HFFc6 (cell line): ENCODE measurements around the gene TXN2. TPM values are rescaled to one million over a fixed set of nuclear protein-coding genes. Genes with fewer than 3 reads are reported as not detected.

Source experiments
- DNase-seq: peaks from one replicate; pipeline ENCODE4 v3.0.0-alpha.2; 2018
- H3K27ac Mint-ChIP-seq: 2 replicates; pipeline ENCODE4 v1.8.0; 2020; ENCODE audit warnings: mild to moderate bottlenecking, mixed read lengths
- H3K27me3 Mint-ChIP-seq: 2 replicates; pipeline ENCODE4 v1.8.0; 2021; ENCODE audit warnings: mild to moderate bottlenecking, moderate library complexity, mixed read lengths; ENCODE audit not compliant: insufficient read depth
- H3K36me3 Mint-ChIP-seq: 2 replicates; pipeline ENCODE4 v1.8.0; 2021; ENCODE audit warnings: low read depth, mixed read lengths
- H3K4me1 Mint-ChIP-seq: 2 replicates; pipeline ENCODE4 v1.8.0; 2020; ENCODE audit warnings: low read depth, mixed read lengths
- H3K4me3 Mint-ChIP-seq: 2 replicates; pipeline ENCODE4 v1.8.0; 2020; ENCODE audit warnings: mild to moderate bottlenecking, moderate library complexity, mixed read lengths
- H3K9me3 Mint-ChIP-seq: 2 replicates; pipeline ENCODE4 v1.8.0; 2020; ENCODE audit warnings: mild to moderate bottlenecking, mixed read lengths
- total RNA-seq, 6 experiments: library from RNA; stranded (reverse); fragmentation: NEBNext Ultra II Directional; extraction: Animal tissue kit (Norgen Biotek cat#: 25700); gene quantifications; 2 replicates in 1 of 6; 3 replicates in 5 of 6; pipeline ENCODE4 v1.2.3, GENCODE V29; 2021
- TF ChIP-seq, protein P1 (sequence below): fragments of 200-600 bp; sonication (generic); IDR thresholded peaks from 2 replicates; pipeline ENCODE4 v1.5.0; 2021; ENCODE audit warnings: antibody characterized with exemption, mild to moderate bottlenecking

Gene TXN2
- total RNA-seq, 6 experiments from 2014 or later = 90.3 to 109 (median 96.1) TPM

DNA sequence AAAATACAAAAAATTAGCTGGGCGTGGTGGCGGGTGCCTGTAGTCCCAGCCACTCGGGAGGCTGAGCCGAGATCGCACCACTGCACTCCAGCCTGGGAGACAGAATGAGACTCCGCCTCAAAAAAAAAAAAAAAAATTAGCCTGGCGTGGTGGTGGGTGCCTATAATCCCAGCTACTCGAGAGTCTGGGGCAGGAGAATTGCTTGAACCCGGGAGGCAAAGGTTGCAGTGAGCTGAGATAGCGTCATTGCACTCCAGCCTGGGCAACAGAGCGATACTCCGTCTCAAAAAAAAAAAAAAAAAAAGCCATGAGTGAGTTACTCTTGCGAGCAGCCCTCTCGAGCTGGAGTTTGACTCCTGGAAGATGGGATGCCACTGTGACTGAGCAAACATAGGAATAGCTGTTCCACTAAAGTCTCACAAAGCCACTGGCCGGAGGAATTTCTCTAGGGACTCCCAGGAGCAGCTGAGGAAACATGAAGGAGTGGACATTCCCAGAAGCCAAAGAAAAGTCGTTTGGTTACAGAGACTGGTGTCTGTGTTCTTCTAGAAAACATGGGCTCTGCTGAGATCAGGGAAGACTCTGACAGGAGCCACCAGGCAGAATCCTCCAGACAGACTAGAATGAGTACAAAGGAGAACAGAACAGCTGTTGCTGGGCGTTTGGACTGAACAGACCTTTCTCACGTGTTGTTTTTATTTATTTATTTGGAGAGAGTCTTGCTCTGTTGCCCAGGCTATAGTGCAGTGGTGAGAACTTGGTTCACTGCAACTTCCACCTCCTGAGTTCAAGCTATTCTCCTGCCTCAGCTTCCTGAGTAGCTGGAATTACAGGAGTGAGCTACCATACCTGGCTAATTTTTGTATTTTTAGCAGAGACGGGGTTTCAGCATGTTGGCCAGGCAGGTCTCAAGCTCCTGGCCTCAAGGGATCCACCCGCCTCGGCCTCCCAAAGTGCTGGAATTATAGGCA is 61.2 kb downstream of the TXN2 start:
- H3K27ac Mint-ChIP-seq = peak overlapping the region; percentile 87
- peaks cover 52% of the 10 kb centered on the region for H3K4me1 Mint-ChIP-seq
- TF ChIP-seq, protein P1, sequence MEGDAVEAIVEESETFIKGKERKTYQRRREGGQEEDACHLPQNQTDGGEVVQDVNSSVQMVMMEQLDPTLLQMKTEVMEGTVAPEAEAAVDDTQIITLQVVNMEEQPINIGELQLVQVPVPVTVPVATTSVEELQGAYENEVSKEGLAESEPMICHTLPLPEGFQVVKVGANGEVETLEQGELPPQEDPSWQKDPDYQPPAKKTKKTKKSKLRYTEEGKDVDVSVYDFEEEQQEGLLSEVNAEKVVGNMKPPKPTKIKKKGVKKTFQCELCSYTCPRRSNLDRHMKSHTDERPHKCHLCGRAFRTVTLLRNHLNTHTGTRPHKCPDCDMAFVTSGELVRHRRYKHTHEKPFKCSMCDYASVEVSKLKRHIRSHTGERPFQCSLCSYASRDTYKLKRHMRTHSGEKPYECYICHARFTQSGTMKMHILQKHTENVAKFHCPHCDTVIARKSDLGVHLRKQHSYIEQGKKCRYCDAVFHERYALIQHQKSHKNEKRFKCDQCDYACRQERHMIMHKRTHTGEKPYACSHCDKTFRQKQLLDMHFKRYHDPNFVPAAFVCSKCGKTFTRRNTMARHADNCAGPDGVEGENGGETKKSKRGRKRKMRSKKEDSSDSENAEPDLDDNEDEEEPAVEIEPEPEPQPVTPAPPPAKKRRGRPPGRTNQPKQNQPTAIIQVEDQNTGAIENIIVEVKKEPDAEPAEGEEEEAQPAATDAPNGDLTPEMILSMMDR = no peak
- peak overlapping the region; percentile 80 for H3K4me3 Mint-ChIP-seq
- no peaks in the 10 kb centered on the region for H3K9me3 Mint-ChIP-seq
- no peak for DNase-seq
- no peaks in the 10 kb centered on the region for H3K27me3 Mint-ChIP-seq
- no peaks in the 10 kb centered on the region for H3K36me3 Mint-ChIP-seq

DNA sequence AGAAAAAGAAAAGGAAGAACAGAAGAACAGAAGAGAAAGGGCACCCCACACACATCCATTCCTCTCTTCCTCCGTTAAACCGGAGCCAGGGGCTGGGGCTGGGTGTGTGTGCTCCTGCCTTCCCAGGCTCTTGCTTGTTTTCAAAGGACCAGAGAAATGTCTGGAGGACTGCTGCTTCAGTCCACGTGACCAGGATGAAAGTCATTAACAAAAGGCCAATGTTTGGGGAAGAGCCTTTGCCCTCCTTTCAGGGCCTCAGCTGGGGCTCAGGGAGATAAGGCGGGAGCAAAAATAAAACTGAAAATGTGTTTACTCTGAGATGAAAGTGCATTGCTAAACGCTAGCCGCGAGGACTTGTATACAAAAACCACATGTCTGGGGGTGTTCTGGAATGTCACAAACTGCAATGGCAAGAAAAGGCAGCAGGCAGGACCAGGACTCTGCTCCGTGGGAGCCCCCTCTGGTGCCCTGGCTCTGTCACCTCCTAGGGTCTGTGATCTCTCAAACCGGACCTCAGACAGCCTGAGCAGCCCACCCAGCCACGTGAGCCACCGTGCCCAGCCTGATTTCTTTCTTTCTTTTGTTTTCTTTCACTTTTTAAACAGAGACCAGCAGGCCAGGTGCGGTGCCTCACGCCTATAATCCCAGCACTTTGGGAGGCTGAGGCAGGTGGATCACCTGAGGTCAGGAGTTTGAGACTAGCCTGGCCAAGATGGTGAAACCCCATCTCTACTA is 62.1 kb downstream of the TXN2 start:
- peak overlapping the region; percentile 80 for H3K4me3 Mint-ChIP-seq
- DNase-seq = peak; percentile 52
- peaks cover 44% of the 10 kb centered on the region for H3K4me1 Mint-ChIP-seq
- peak overlapping the region; percentile 87 for H3K27ac Mint-ChIP-seq
- no peaks in the 10 kb centered on the region for H3K27me3 Mint-ChIP-seq
- no peaks in the 10 kb centered on the region for H3K36me3 Mint-ChIP-seq
- H3K9me3 Mint-ChIP-seq = no peaks in the 10 kb centered on the region
- TF ChIP-seq, protein P1 = no peak

DNA sequence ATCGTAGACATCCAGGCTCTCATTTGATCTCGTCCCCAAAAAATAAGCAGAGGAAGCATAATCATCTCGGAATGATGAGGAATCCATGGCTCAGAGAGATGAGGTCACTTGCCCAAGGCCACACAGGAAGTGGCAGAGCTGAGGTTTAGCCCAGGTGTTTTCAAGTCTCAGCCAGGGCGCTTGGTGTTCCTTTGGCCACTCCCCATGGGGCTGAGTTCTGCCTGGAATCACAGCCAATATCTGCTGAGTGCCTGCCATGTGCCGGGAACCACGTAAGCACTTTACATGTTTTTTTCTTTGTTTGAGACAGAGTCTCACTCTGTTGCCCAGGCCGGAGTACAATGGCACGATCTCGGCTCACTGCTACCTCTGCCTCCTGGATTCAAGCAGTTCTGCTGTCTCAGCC is 64.2 kb downstream of the TXN2 start:
- DNase-seq = peak; percentile 65
- Mint-ChIP-seq H3K4me3 (peak overlapping the region; percentile 59), H3K9me3 (no peaks in the 10 kb centered on the region), H3K27me3 (no peaks in the 10 kb centered on the region), H3K36me3 (no peaks in the 10 kb centered on the region), H3K4me1 (peaks cover 42% of the 10 kb centered on the region), H3K27ac (peak overlapping the region; percentile 87)
- TF ChIP-seq, protein P1 = no peak

Other genes with a start within 250 kb of the TXN2 start
- 10 to 100 TPM; 27.7 to 42.5 (median 38.5) TPM for gene APOL2, start 242.1 kb downstream of the TXN2 start, total RNA-seq
- 1 to 10 TPM in 4 of 6 experiments, under 1 TPM in 2; 0.55 to 6.2 (median 4.9) TPM for gene APOL1, start 228.5 kb downstream of the TXN2 start, total RNA-seq
- gene MYH9, start 93.7 kb downstream of the TXN2 start, total RNA-seq = 1,000 to 10,000 TPM in 2 of 6 experiments, 100 to 1,000 TPM in 4; 881 to 1,084 (median 937) TPM
- 1 to 10 TPM; 2.8 to 4.7 (median 4.2) TPM for gene FOXRED2, start 25.4 kb upstream of the TXN2 start, total RNA-seq
- gene EIF3D, start 47.5 kb upstream of the TXN2 start, total RNA-seq = 100 to 1,000 TPM; 163 to 177 (median 172) TPM
- gene CACNG2, start 222.1 kb upstream of the TXN2 start, total RNA-seq = not detected